ENCODE measurements around the gene SSNA1. TPM values are rescaled to one million over a fixed set of nuclear protein-coding genes. Genes with fewer than 3 reads are reported as not detected.

SSNA1 gene
- 46.1 and 55.9 TPM in 2 replicates for total RNA-seq

DNA sequence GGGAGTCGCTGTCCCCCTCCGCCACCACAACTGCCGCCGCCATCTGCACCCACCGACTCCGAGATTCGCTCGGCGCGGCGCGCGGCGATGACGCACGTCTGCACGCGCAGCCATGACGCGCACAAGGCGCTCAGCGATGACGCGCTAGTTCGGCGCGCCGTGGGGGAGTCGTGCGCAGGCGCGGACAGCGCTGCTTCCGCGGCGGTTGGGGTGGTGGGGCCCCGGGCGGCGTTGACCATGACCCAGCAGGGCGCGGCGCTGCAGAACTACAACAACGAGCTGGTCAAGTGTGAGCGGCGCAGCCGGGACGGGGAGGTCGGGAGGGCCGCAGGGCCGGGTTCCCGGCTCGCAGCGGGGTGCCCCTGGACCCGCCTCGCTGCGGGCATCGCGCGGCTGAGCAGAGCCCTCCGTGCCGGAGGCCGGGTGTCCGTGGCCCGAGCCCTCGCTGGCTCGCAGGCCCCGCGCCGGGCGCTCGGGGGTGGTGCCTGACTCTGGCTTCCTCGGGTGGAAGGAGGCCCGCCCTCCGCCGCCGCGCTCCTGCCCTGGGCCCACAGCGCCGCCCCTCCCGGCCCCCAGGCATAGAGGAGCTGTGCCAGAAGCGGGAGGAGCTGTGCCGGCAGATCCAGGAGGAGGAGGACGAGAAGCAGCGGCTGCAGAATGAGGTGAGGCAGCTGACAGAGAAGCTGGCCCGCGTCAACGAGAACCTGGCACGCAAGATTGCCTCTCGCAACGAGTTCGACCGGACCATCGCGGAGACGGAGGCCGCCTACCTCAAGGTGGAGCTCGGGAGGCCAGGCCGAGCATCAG lies at the start of gene SSNA1, which contains the start of gene ANAPC2:
Gene SSNA1 (plus strand): TSS at position 187 of the 807 bp plus-strand sequence. CDS start 51 bp downstream, at position 238.
Gene ANAPC2 (minus strand): TSS at position 71 of the 807 bp plus-strand sequence. CDS start 28 bp downstream, at position 43.

DNA sequence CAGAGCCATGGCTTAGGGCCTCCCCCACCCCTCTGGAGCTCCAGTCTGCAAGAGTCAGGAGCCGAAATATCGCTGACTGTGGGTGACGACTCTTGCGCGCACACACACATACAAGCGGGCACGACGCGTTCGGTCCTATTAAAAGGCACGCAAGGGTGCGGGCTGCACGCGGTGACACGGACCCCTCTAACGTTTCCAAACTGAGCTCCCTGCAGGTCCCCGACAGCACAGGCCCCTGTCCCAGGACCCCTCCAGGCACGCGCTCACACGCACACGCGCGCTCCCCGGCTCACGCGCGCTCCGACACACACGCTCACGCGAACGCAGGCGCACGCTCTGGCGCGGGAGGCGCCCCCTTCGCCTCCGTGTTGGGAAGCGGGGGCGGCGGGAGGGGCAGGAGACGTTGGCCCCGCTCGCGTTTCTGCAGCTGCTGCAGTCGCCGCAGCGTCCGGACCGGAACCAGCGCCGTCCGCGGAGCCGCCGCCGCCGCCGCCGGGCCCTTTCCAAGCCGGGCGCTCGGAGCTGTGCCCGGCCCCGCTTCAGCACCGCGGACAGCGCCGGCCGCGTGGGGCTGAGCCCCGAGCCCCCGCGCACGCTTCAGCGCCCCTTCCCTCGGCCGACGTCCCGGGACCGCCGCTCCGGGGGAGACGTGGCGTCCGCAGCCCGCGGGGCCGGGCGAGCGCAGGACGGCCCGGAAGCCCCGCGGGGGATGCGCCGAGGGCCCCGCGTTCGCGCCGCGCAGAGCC lies 49.6 kb upstream of the SSNA1 start, which contains the start of gene GRIN1:
Gene GRIN1 (plus strand): TSS at position 433 of the 746 bp plus-strand sequence. CDS start 333 bp downstream, outside the sequence.

GRCh38 chr9:137169896-137170358 lies 18.5 kb upstream of the SSNA1 start, which contains the start of gene LRRC26:
LRRC26 (minus strand) TSS chr9:137170051; CDS start chr9:137169943, 108 bp downstream.

GRCh38 chr9:137200311-137201204 lies 12.1 kb downstream of the SSNA1 start, which contains the start of gene TPRN:
TPRN (minus strand) TSS chr9:137200741; CDS start chr9:137200711, 30 bp downstream.

GRCh38 chr9:137205126-137206069 lies 16.9 kb downstream of the SSNA1 start, which contains the start of the genes NDOR1 and TMEM203:
NDOR1 (plus strand) TSS chr9:137205700; CDS start chr9:137205778, 78 bp downstream.
TMEM203 (minus strand) TSS chr9:137205648; CDS start chr9:137205414, 234 bp downstream.

DNA sequence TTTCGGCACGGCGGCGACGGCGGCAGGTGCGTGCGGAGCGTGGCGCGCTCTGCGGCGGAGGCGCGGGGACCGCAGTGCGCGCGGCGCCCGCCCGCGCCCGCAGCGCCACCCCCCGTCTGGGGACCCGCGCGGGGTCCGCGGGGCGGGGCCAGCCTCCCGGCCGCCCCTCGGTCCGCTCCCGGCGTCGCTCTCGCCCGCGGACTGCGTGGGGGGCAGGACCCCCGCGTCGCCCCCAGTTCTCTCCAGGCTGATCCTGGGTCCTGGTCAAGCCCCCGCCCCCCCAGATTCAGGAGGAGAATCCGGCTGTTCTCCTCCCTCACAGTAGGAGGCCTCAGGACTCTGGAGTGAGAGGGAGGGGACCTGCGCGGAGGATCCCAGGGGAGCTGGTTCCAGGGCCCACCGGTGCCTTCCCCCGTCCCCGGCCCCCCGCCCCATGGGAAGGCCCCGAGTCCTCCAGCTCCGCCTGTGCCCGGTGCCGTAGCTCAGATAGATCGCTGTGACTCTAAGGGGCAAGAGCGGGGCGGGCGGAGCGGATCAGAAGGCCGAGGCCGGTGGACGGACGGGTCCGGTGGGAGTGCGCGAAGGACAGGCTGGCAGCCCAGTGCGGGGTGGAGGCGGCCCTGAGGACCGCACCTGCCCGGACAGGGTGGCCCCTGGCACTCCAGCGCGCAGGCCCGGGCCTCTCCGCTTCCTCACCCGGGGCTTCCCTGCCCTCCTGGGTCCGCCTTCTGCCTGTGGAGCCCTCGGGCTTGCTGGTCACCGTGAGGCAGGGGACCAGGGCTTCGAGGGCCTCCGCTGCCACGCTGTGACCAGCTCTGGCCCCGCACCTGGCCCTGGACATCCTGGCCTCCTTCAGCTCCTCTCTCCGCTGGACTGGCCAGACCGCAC lies 34.0 kb downstream of the SSNA1 start, which contains the start of gene RNF208:
Gene RNF208 (minus strand): TSS at position 51 of the 888 bp plus-strand sequence. CDS start 1,028 bp downstream, outside the sequence.

GRCh38 chr9:137224830-137225694 lies 36.6 kb downstream of the SSNA1 start, which contains the start of gene CYSRT1:
CYSRT1 (plus strand) TSS chr9:137225174; CDS start chr9:137225622, 448 bp downstream.

GRCh38 chr9:137227054-137227852 lies 38.8 kb downstream of the SSNA1 start, which contains the start of gene RNF224:
RNF224 (plus strand) TSS chr9:137227502; CDS start chr9:137228336, 834 bp downstream.

GRCh38 chr9:137230705-137231371 lies 42.4 kb downstream of the SSNA1 start, which contains the start of gene SLC34A3:
SLC34A3 (plus strand) TSS chr9:137230901; CDS start chr9:137231703, 802 bp downstream.

Small RNA genes lying within 50 kb of the gene (small RNA-seq; reads per million reads assigned to genes)
- gene MIR3621: not detected

Other genes starting within 250 kb of the SSNA1 start
- 133 and 152 TPM in 2 replicates for gene FBXW5, start 243.9 kb upstream of the SSNA1 start, total RNA-seq
- 1.1 TPM in 1 of 2 replicates, not detected in the other for gene C8G, start 243.4 kb upstream of the SSNA1 start, total RNA-seq
- 0.24 TPM in 1 of 2 replicates, not detected in the other for gene LCN12, start 236.4 kb upstream of the SSNA1 start, total RNA-seq
- gene PTGDS, start 211.2 kb upstream of the SSNA1 start, total RNA-seq: 16.9 and 20.2 TPM in 2 replicates
- gene LCNL1, start 205.7 kb upstream of the SSNA1 start, total RNA-seq: 2.4 and 3.5 TPM in 2 replicates
- gene PAXX, start 196.3 kb upstream of the SSNA1 start, total RNA-seq: 7.3 and 8.5 TPM in 2 replicates
- gene CLIC3, start 192.1 kb upstream of the SSNA1 start, total RNA-seq: 0.32 and 2.4 TPM in 2 replicates
- gene ABCA2, start 160.4 kb upstream of the SSNA1 start, total RNA-seq: 11.9 and 15.1 TPM in 2 replicates
- not detected in 2 replicates for gene FUT7, start 156.6 kb upstream of the SSNA1 start, total RNA-seq
- 4.7 and 6.9 TPM in 2 replicates for gene NPDC1, start 142.5 kb upstream of the SSNA1 start, total RNA-seq
- not detected in 2 replicates for gene ENTPD2, start 134.6 kb upstream of the SSNA1 start, total RNA-seq
- gene SAPCD2, start 118.1 kb upstream of the SSNA1 start, total RNA-seq: 1.6 and 1.8 TPM in 2 replicates
- 32.5 and 40.4 TPM in 2 replicates for gene UAP1L1, start 111.2 kb upstream of the SSNA1 start, total RNA-seq
- gene MAN1B1, start 101.7 kb upstream of the SSNA1 start, total RNA-seq: 81.1 and 82.9 TPM in 2 replicates
- gene DPP7, start 73.9 kb upstream of the SSNA1 start, total RNA-seq: 68.4 and 81.5 TPM in 2 replicates
- 0.12 TPM in 1 of 2 replicates, not detected in the other for gene GRIN1, start 49.5 kb upstream of the SSNA1 start, total RNA-seq
- not detected in 2 replicates for gene LRRC26, start 18.6 kb upstream of the SSNA1 start, total RNA-seq
- gene TMEM210, start 16.6 kb upstream of the SSNA1 start, total RNA-seq: not detected in 2 replicates
- 23.5 and 23.8 TPM in 2 replicates for gene ANAPC2, start 116 bp upstream of the SSNA1 start, total RNA-seq
- 8.9 and 9.4 TPM in 2 replicates for gene TPRN, start 12.1 kb downstream of the SSNA1 start, total RNA-seq
- gene TMEM203, start 17.0 kb downstream of the SSNA1 start, total RNA-seq: 32.1 and 32.4 TPM in 2 replicates
- 5.1 and 6.8 TPM in 2 replicates for gene NDOR1, start 17.0 kb downstream of the SSNA1 start, total RNA-seq
- gene RNF208, start 33.6 kb downstream of the SSNA1 start, total RNA-seq: 0.16 and 0.85 TPM in 2 replicates
- gene CYSRT1, start 36.5 kb downstream of the SSNA1 start, total RNA-seq: 0.32 and 0.73 TPM in 2 replicates
- gene RNF224, start 38.8 kb downstream of the SSNA1 start, total RNA-seq: 0.16 TPM in 1 of 2 replicates, not detected in the other
- gene SLC34A3, start 42.2 kb downstream of the SSNA1 start, total RNA-seq: under 0.01 TPM in 1 of 2 replicates, not detected in the other
- 123 and 132 TPM in 2 replicates for gene TUBB4B, start 52.6 kb downstream of the SSNA1 start, total RNA-seq
- not detected in 2 replicates for gene STPG3, start 62.6 kb downstream of the SSNA1 start, total RNA-seq
- gene NELFB, start 66.7 kb downstream of the SSNA1 start, total RNA-seq: 56.8 and 59.1 TPM in 2 replicates
- 4.9 and 6.8 TPM in 2 replicates for gene TOR4A, start 89.0 kb downstream of the SSNA1 start, total RNA-seq
- gene NRARP, start 113.6 kb downstream of the SSNA1 start, total RNA-seq: not detected in 2 replicates
- gene EXD3, start 234.5 kb downstream of the SSNA1 start, total RNA-seq: 8.1 and 13.5 TPM in 2 replicates
- gene NOXA1, start 234.7 kb downstream of the SSNA1 start, total RNA-seq: 0.49 and 0.65 TPM in 2 replicates